GM20000 (cell line): ENCODE measurements around the gene TRAPPC11.

ENCODE experiments used
- DNase-seq: peaks from one replicate; pipeline ENCODE4 v3.0.0; 2012; ENCODE audit warnings: low spot score
- CTCF ChIP-seq: IDR thresholded peaks from 2 replicates; pipeline ENCODE4 v1.5.1; 2012; ENCODE audit warnings: mild to moderate bottlenecking, control low read depth; ENCODE audit errors: extremely low read depth, missing control alignments

The TRAPPC11 gene

GRCh38 chr4:183632689-183633088 lies 26.4 kb upstream of the TRAPPC11 start:
- no peak for DNase-seq
- TF ChIP-seq CTCF, result no peak

- TF ChIP-seq CTCF, result no peak
- DNase-seq, result no peak
Measured at GRCh38 chr4:183633476-183634400, 25.4 kb upstream of the TRAPPC11 start.

- no peak for DNase-seq
- no peak for TF ChIP-seq CTCF
Measured at GRCh38 chr4:183635321-183635720, 23.8 kb upstream of the TRAPPC11 start.

- DNase-seq, result no peak
- no peak for TF ChIP-seq CTCF
Measured at GRCh38 chr4:183635741-183636140, 23.4 kb upstream of the TRAPPC11 start.

- no peak for DNase-seq
Measured at GRCh38 chr4:183636503-183636902, 22.6 kb upstream of the TRAPPC11 start.

GRCh38 chr4:183636923-183637322 lies 22.2 kb upstream of the TRAPPC11 start:
- no peak for TF ChIP-seq CTCF
- no peak for DNase-seq

More at GRCh38 chr4:183636503-183636902, 22.6 kb upstream of the TRAPPC11 start:
- no peak for TF ChIP-seq CTCF

GRCh38 chr4:183637461-183637860 lies 21.6 kb upstream of the TRAPPC11 start:
- no peak for TF ChIP-seq CTCF
- no peak for DNase-seq
